Measurements from ENCODE around the gene SNX20. TPM values are rescaled to one million over a fixed set of nuclear protein-coding genes. Genes with fewer than 3 reads are reported as not detected.

Gene SNX20
- total and polyA plus RNA-seq, 2 of the 4 experiments (the other 2 are of a cell fraction): not detected

GRCh38 chr16:50651835-50652438 lies 29.2 kb downstream of the SNX20 start:
- no peak overlapping the region for H4K5ac ChIP-seq (ENCODE audit: low read depth, low read length)
- no peak overlapping the region for H3K4ac ChIP-seq (ENCODE audit: low read depth, low read length)
- intact Hi-C loops (cut with micrococcal nuclease) (no loop called here), dilution Hi-C loops (cut with HindIII; ENCODE audit: low sequenced_read_pairs, unreplicated experiment) (no loop called here), in situ Hi-C loops (cut with MboI; ENCODE audit: low sequenced_read_pairs) (loop anchor here (25.0 kb wide), 1 partner anchor 440 kb away; no protein-coding TSS in a partner anchor)
- no peaks in the 10 kb centered on the region for H3K36me3 ChIP-seq (ENCODE audit: control insufficient read depth, insufficient read depth, low read length)
- no peak overlapping the region for H2BK15ac ChIP-seq (ENCODE audit: low read depth, low read length)
- CTCF ChIA-PET: interaction anchor here (1.9 kb wide), 1 partner anchor 13 kb away, joined by 11 read pairs; no protein-coding TSS in a partner anchor
- H3K79me1 ChIP-seq (ENCODE audit: low read depth in 1 of 2, low read length in 2 of 2): no peaks in the 10 kb centered on the region
- no peak overlapping the region for H2AK5ac ChIP-seq (ENCODE audit: low read depth, low read length)
- no peak overlapping the region for H3K14ac ChIP-seq (replicated peaks; ENCODE audit: low read depth, low read length)
- POLR2A ChIA-PET (ENCODE audit: unreplicated experiment): no interaction called here
- ATAC-seq (ENCODE audit: low read depth): no peak
- TF ChIP-seq RFX5 (IDR thresholded peaks at IDR 0.05; ENCODE audit: low read depth, low read length) (no peak), USF2 (IDR thresholded peaks at IDR 0.05; ENCODE audit: low read depth, low read length) (peak; percentile 73)
- H3K9me1 ChIP-seq (ENCODE audit: insufficient read depth, low read length): no peaks in the 10 kb centered on the region
- no peak overlapping the region for H2BK120ac ChIP-seq (ENCODE audit: low read depth, low read length)
- H4K91ac ChIP-seq (ENCODE audit: insufficient read depth, low read depth, low read length): no peak overlapping the region
- no peak overlapping the region for H3K4me3 ChIP-seq (ENCODE audit: insufficient read depth, low read depth, low read length)
- H3K9me3 ChIP-seq (ENCODE audit: control insufficient read depth, insufficient read depth, low read length): no peaks in the 10 kb centered on the region
- no peak for DNase-seq
- no peak overlapping the region for H3K27ac ChIP-seq (ENCODE audit: insufficient read depth, low read length)
- H2BK5ac ChIP-seq (ENCODE audit: low read depth, low read length, poor library complexity, severe bottlenecking): no peak overlapping the region
- 50% methylated on average over 1 of the region's 3 CpGs; no CpG with 5 or more reads in 1 of the 2 experiments for WGBS, 2 experiments (ENCODE audit: extremely low coverage in 2 of 2, insufficient read length in 1 of 2)
- no peaks in the 10 kb centered on the region for H4K20me1 ChIP-seq (ENCODE audit: insufficient read depth, low read length)
- no peak overlapping the region for H3K9ac ChIP-seq (ENCODE audit: low read depth, low read length)
- no peak overlapping the region for H3K4me2 ChIP-seq (ENCODE audit: low read depth, low read length)
- H3K18ac ChIP-seq (ENCODE audit: low read depth, low read length): no peak overlapping the region
- BruUV-seq (replicated peaks): no TSS peak
- no peak overlapping the region for H2BK20ac ChIP-seq (ENCODE audit: low read depth, low read length)
- H3K27me3 ChIP-seq (ENCODE audit: control insufficient read depth, insufficient read depth, low read length): peaks cover 9% of the 10 kb centered on the region; the same call in 1 of the 2 replicates
- H4K8ac ChIP-seq (ENCODE audit: low read depth in 2 of 2, low read length in 2 of 2): no peak overlapping the region
- no peak overlapping the region for H3K56ac ChIP-seq (ENCODE audit: extremely low read depth, insufficient read depth, low read length)
- H2AFZ ChIP-seq (replicated peaks; ENCODE audit: low read length, poor library complexity): no peak overlapping the region
- H2AK9ac ChIP-seq (replicated peaks; ENCODE audit: low read depth, low read length, poor library complexity): no peak overlapping the region
- no peaks in the 10 kb centered on the region for H3K4me1 ChIP-seq (ENCODE audit: control insufficient read depth, insufficient read depth, low read length)
- no peak overlapping the region for H3K23ac ChIP-seq (ENCODE audit: low read depth, low read length)

Measured in IMR-90 (cell line).